HEK293 (cell line): Measurements from ENCODE around the gene PLEKHA7.

Experiments used
- CTCF ChIA-PET: fragments of 350-600 bp; formaldehyde crosslinking; extraction: SDS; loops from one replicate; lab custom pipeline; 2021; ENCODE audit warnings: antibody characterized with exemption; lab: Yijun Ruan, JAX
- POLR2A ChIA-PET: fragments of 300-600 bp; formaldehyde crosslinking; extraction: SDS; loops from one replicate; lab custom pipeline; 2020; ENCODE audit warnings: antibody characterized with exemption, inconsistent platforms; lab: Yijun Ruan, JAX
- H3K27ac ChIP-seq: fragments of 200-500 bp; sonication (Bioruptor generic); 2 replicates; pipeline ENCODE4 v1.5.1; 2014; ENCODE audit warnings: low read depth, low read length, control low read depth, inconsistent platforms; ENCODE audit errors: extremely low read depth
- H3K36me3 ChIP-seq, 2 experiments: fragments of 200-500 bp in 1 of 2; sonication (Bioruptor generic) in 1 of 2; 1 replicate in 1 of 2; 2 replicates in 1 of 2; pipeline ENCODE4 v1.5.1; 2014 to 2017; ENCODE audit warnings: inconsistent platforms in 2 of 2, low read length in 2 of 2; ENCODE audit not compliant: control insufficient read depth in 2 of 2, insufficient read depth in 1 of 2
- H3K4me1 ChIP-seq: fragments of 200-500 bp; sonication (Bioruptor generic); 2 replicates; pipeline ENCODE4 v1.5.1; 2014; ENCODE audit warnings: mild to moderate bottlenecking, low read length, inconsistent platforms; ENCODE audit not compliant: control insufficient read depth, insufficient read depth
- H3K4me3 ChIP-seq: 2 replicates; pipeline ENCODE4 v1.5.1; 2011; ENCODE audit warnings: low read depth, mild to moderate bottlenecking, control low read depth, low read length, moderate library complexity
- H3K9me3 ChIP-seq: fragments of 200-500 bp; sonication (Bioruptor generic); 2 replicates; pipeline ENCODE4 v1.5.1; 2014; ENCODE audit warnings: low read depth, low read length, inconsistent platforms; ENCODE audit not compliant: control insufficient read depth, insufficient read depth
- GLIS1 ChIP-seq: fragments of 450-650 bp; formaldehyde crosslinking; IDR thresholded peaks from 2 replicates; pipeline ENCODE4 v1.5.1; 2016; ENCODE audit warnings: missing biosample characterization, missing genetic modification characterization
- OSR2 ChIP-seq: fragments of 450-650 bp; formaldehyde crosslinking; IDR thresholded peaks from 2 replicates; pipeline ENCODE4 v1.5.1; 2016; ENCODE audit warnings: missing biosample characterization, missing genetic modification characterization
- SP2 ChIP-seq: fragments of 450-650 bp; formaldehyde crosslinking; IDR thresholded peaks from 2 replicates; pipeline ENCODE4 v1.5.1; 2016; ENCODE audit warnings: missing biosample characterization, missing genetic modification characterization
- YY1 ChIP-seq: fragments of 450-650 bp; formaldehyde crosslinking; IDR thresholded peaks from 2 replicates; pipeline ENCODE4 v1.5.1; 2018; ENCODE audit warnings: missing biosample characterization, missing genetic modification characterization
- ZBTB17 ChIP-seq: fragments of 450-650 bp; formaldehyde crosslinking; IDR thresholded peaks from 2 replicates; pipeline ENCODE4 v1.5.1; 2016; ENCODE audit warnings: missing biosample characterization, missing genetic modification characterization
- ZFP41 ChIP-seq: fragments of 450-650 bp; formaldehyde crosslinking; IDR thresholded peaks from 2 replicates; pipeline ENCODE4 v1.5.1; 2016; ENCODE audit warnings: missing biosample characterization, missing genetic modification characterization, borderline replicate concordance
- ZIC2 ChIP-seq: fragments of 450-650 bp; formaldehyde crosslinking; IDR thresholded peaks from 2 replicates; pipeline ENCODE4 v1.5.1; 2016; ENCODE audit warnings: missing biosample characterization, missing genetic modification characterization
- ZNF121 ChIP-seq: fragments of 450-650 bp; formaldehyde crosslinking; IDR thresholded peaks from 2 replicates; pipeline ENCODE4 v1.5.1; 2016; ENCODE audit warnings: missing biosample characterization, missing genetic modification characterization
- ZNF155 ChIP-seq: fragments of 450-650 bp; formaldehyde crosslinking; IDR thresholded peaks from 2 replicates; pipeline ENCODE4 v1.5.1; 2016; ENCODE audit warnings: missing biosample characterization, missing genetic modification characterization
- ZNF169 ChIP-seq: fragments of 450-650 bp; formaldehyde crosslinking; IDR thresholded peaks from 2 replicates; pipeline ENCODE4 v1.5.1; 2016; ENCODE audit warnings: missing biosample characterization, missing genetic modification characterization
- ZNF24 ChIP-seq: fragments of 450-650 bp; formaldehyde crosslinking; IDR thresholded peaks from 2 replicates; pipeline ENCODE4 v1.5.1; 2016; ENCODE audit warnings: missing biosample characterization, missing genetic modification characterization
- ZNF274 ChIP-seq, 2 experiments: fragments of 200-500 bp in 1 of 2; fragments of 450-650 bp in 1 of 2; sonication (Bioruptor generic) in 1 of 2; formaldehyde crosslinking in 1 of 2; IDR thresholded peaks; 2 replicates each; pipeline versions ENCODE4 v1.5.1 to v1.6.1; 2014 to 2016; ENCODE audit warnings: borderline replicate concordance in 1 of 2, inconsistent platforms in 1 of 2, low read length in 1 of 2, missing biosample characterization in 1 of 2, missing genetic modification characterization in 1 of 2
- ZNF426 ChIP-seq: fragments of 450-650 bp; formaldehyde crosslinking; IDR thresholded peaks from 2 replicates; pipeline ENCODE4 v1.5.1; 2017; ENCODE audit warnings: missing biosample characterization, missing genetic modification characterization, mild to moderate bottlenecking, inconsistent platforms, moderate library complexity
- ZNF510 ChIP-seq: fragments of 450-650 bp; formaldehyde crosslinking; IDR thresholded peaks from 2 replicates; pipeline ENCODE4 v1.5.1; 2018; ENCODE audit warnings: mild to moderate bottlenecking, missing genetic modification characterization, missing biosample characterization; ENCODE audit not compliant: insufficient replicate concordance
- ZNF529 ChIP-seq: fragments of 450-650 bp; formaldehyde crosslinking; IDR thresholded peaks from 2 replicates; pipeline ENCODE4 v1.5.1; 2017; ENCODE audit warnings: missing genetic modification characterization, missing biosample characterization; ENCODE audit not compliant: insufficient replicate concordance
- ZNF600 ChIP-seq: fragments of 450-650 bp; formaldehyde crosslinking; IDR thresholded peaks from 2 replicates; pipeline ENCODE4 v1.5.1; 2016; ENCODE audit warnings: missing biosample characterization, missing genetic modification characterization
- ZNF624 ChIP-seq: fragments of 450-650 bp; formaldehyde crosslinking; IDR thresholded peaks from 2 replicates; pipeline ENCODE4 v1.5.1; 2017; ENCODE audit warnings: missing biosample characterization, missing genetic modification characterization
- ZNF654 ChIP-seq: fragments of 450-650 bp; formaldehyde crosslinking; IDR thresholded peaks from 2 replicates; pipeline ENCODE4 v1.5.1; 2016; ENCODE audit warnings: low read depth, missing biosample characterization, missing genetic modification characterization
- ZNF76 ChIP-seq: fragments of 450-650 bp; formaldehyde crosslinking; IDR thresholded peaks from 2 replicates; pipeline ENCODE4; 2016; ENCODE audit warnings: low read depth, missing biosample characterization, missing genetic modification characterization, borderline replicate concordance
- ZNF792 ChIP-seq: fragments of 450-650 bp; formaldehyde crosslinking; IDR thresholded peaks from 2 replicates; pipeline ENCODE4 v1.5.1; 2016; ENCODE audit warnings: missing biosample characterization, missing genetic modification characterization
- TF ChIP-seq, protein P1 (sequence below): fragments of 450-650 bp; formaldehyde crosslinking; IDR thresholded peaks from 2 replicates; pipeline ENCODE4 v1.5.1; 2016; ENCODE audit warnings: missing biosample characterization, missing genetic modification characterization
- TF ChIP-seq, protein P2 (sequence below): fragments of 450-650 bp; formaldehyde crosslinking; IDR thresholded peaks from 2 replicates; pipeline ENCODE4 v1.5.1; 2016; ENCODE audit warnings: missing biosample characterization, missing genetic modification characterization
- TF ChIP-seq, protein P3 (sequence below): fragments of 450-650 bp; formaldehyde crosslinking; IDR thresholded peaks from 2 replicates; pipeline ENCODE4 v1.5.1; 2016; ENCODE audit warnings: missing biosample characterization, missing genetic modification characterization
- TF ChIP-seq, protein P4 (sequence below): fragments of 450-650 bp; formaldehyde crosslinking; IDR thresholded peaks from 2 replicates; pipeline ENCODE4 v1.5.1; 2016; ENCODE audit warnings: missing biosample characterization, missing genetic modification characterization
- TF ChIP-seq, protein P5 (sequence below): fragments of 450-650 bp; formaldehyde crosslinking; IDR thresholded peaks from 2 replicates; pipeline ENCODE4 v1.5.1; 2017; ENCODE audit warnings: missing biosample characterization, missing genetic modification characterization
- TF ChIP-seq, protein P6 (sequence below): sonication (generic); formaldehyde crosslinking; IDR thresholded peaks from 2 replicates; pipeline ENCODE4 v1.8.1; 2022; ENCODE audit warnings: mild to moderate bottlenecking, moderate library complexity, missing genetic modification reagents
- TF ChIP-seq, protein P7 (sequence below): fragments of 450-650 bp; formaldehyde crosslinking; IDR thresholded peaks from 2 replicates; pipeline ENCODE4 v1.5.1; 2016; ENCODE audit warnings: missing biosample characterization, missing genetic modification characterization

The PLEKHA7 gene

DNA sequence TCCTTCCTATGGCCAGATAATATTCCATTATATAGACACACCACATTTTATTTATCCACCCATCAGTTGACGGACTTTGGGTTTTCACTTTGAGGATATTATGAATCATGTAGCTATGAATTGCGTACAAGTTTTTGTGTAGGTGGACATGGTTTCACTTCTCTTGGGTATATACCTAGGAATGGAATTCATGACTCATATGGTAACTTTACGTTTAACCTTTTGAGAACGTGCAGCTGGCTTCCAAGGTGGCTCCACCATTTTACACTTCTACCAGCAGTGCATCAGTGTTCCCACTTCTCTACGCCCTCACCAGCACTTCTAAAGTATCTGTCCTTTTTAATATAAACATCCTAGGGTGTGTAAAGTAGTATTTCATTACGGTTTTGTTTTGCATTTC is 112.0 kb downstream of the PLEKHA7 start:
- Histone ChIP-seq H3K4me1 (peaks cover 4% of the 10 kb centered on the region), H3K36me3 (no peaks in the 10 kb centered on the region), H3K9me3 (no peaks in the 10 kb centered on the region), H3K27ac (no peak overlapping the region), H3K4me3 (no peak overlapping the region)
- POLR2A ChIA-PET = no interaction called here
- CTCF ChIA-PET = interaction anchor here (1.1 kb wide), 1 partner anchor 82 kb away, joined by 6 read pairs; no protein-coding TSS in a partner anchor
- TF ChIP-seq SP2 (tag by site-specific recombination) (no peak), ZNF792 (tag by site-specific recombination) (no peak), ZNF426 (no peak), ZFP41 (tag by site-specific recombination) (no peak), ZNF169 (no peak), ZNF121 (tag by site-specific recombination) (no peak), YY1 (tag by site-specific recombination) (no peak)
- TF ChIP-seq, protein P1, sequence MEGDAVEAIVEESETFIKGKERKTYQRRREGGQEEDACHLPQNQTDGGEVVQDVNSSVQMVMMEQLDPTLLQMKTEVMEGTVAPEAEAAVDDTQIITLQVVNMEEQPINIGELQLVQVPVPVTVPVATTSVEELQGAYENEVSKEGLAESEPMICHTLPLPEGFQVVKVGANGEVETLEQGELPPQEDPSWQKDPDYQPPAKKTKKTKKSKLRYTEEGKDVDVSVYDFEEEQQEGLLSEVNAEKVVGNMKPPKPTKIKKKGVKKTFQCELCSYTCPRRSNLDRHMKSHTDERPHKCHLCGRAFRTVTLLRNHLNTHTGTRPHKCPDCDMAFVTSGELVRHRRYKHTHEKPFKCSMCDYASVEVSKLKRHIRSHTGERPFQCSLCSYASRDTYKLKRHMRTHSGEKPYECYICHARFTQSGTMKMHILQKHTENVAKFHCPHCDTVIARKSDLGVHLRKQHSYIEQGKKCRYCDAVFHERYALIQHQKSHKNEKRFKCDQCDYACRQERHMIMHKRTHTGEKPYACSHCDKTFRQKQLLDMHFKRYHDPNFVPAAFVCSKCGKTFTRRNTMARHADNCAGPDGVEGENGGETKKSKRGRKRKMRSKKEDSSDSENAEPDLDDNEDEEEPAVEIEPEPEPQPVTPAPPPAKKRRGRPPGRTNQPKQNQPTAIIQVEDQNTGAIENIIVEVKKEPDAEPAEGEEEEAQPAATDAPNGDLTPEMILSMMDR (tag by site-specific recombination) = no peak
- TF ChIP-seq, protein P2, sequence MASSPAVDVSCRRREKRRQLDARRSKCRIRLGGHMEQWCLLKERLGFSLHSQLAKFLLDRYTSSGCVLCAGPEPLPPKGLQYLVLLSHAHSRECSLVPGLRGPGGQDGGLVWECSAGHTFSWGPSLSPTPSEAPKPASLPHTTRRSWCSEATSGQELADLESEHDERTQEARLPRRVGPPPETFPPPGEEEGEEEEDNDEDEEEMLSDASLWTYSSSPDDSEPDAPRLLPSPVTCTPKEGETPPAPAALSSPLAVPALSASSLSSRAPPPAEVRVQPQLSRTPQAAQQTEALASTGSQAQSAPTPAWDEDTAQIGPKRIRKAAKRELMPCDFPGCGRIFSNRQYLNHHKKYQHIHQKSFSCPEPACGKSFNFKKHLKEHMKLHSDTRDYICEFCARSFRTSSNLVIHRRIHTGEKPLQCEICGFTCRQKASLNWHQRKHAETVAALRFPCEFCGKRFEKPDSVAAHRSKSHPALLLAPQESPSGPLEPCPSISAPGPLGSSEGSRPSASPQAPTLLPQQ (tag by site-specific recombination) = no peak
- TF ChIP-seq, protein P3, sequence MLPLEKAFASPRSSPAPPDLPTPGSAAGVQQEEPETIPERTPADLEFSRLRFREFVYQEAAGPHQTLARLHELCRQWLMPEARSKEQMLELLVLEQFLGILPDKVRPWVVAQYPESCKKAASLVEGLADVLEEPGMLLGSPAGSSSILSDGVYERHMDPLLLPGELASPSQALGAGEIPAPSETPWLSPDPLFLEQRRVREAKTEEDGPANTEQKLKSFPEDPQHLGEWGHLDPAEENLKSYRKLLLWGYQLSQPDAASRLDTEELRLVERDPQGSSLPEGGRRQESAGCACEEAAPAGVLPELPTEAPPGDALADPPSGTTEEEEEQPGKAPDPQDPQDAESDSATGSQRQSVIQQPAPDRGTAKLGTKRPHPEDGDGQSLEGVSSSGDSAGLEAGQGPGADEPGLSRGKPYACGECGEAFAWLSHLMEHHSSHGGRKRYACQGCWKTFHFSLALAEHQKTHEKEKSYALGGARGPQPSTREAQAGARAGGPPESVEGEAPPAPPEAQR (tag by site-specific recombination) = no peak
- TF ChIP-seq, protein P4, sequence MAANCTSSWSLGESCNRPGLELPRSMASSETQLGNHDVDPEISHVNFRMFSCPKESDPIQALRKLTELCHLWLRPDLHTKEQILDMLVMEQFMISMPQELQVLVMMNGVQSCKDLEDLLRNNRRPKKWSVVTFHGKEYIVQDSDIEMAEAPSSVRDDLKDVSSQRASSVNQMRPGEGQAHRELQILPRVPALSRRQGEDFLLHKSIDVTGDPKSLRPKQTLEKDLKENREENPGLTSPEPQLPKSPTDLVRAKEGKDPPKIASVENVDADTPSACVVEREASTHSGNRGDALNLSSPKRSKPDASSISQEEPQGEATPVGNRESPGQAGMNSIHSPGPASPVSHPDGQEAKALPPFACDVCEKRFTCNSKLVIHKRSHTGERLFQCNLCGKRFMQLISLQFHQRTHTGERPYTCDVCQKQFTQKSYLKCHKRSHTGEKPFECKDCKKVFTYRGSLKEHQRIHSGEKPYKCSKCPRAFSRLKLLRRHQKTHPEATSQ (tag by site-specific recombination) = no peak

DNA sequence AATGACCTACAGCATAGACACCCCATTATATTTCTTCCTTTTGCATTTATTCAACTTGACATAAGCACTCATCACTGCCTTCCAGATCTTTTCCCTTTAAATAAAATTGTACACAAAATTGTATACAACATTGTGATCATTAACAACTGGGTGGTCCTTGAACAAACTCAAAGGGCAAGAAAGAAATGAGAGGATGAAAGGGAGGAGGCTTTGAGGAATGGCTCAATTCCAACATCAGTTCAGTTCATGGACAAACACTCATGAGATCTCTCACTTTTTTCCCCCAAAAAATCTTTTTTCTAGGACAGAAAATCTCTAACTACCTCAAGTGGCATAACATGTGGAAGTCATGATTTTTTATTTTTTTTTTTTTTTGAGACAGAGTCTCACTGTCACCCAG is 113.7 kb downstream of the PLEKHA7 start:
- Histone ChIP-seq H3K9me3 (no peaks in the 10 kb centered on the region), H3K4me1 (peaks cover 4% of the 10 kb centered on the region), H3K4me3 (no peak overlapping the region), H3K36me3 (no peaks in the 10 kb centered on the region), H3K27ac (no peak overlapping the region)
- CTCF ChIA-PET = interaction anchor here (1.0 kb wide), 1 partner anchor 80 kb away, joined by 3 read pairs; no protein-coding TSS in a partner anchor
- POLR2A ChIA-PET = no interaction called here
- TF ChIP-seq ZBTB17 (tag by site-specific recombination) (no peak), ZNF529 (tag by site-specific recombination) (no peak), ZNF24 (no peak), GLIS1 (tag by site-specific recombination) (no peak), ZNF76 (tag by site-specific recombination) (no peak), ZNF274 (IDR thresholded peaks at IDR 0.05; ENCODE audit: low read length) (no peak), ZNF274 (tag by site-specific recombination; IDR thresholded peaks at IDR 0.05; ENCODE audit: borderline replicate concordance) (no peak), ZNF654 (tag by site-specific recombination) (no peak), ZNF600 (tag by site-specific recombination) (no peak), OSR2 (tag by site-specific recombination) (no peak), ZIC2 (tag by site-specific recombination) (no peak), ZNF155 (tag by site-specific recombination) (no peak), ZNF510 (no peak), ZNF624 (tag by site-specific recombination) (no peak)
- TF ChIP-seq, protein P5, sequence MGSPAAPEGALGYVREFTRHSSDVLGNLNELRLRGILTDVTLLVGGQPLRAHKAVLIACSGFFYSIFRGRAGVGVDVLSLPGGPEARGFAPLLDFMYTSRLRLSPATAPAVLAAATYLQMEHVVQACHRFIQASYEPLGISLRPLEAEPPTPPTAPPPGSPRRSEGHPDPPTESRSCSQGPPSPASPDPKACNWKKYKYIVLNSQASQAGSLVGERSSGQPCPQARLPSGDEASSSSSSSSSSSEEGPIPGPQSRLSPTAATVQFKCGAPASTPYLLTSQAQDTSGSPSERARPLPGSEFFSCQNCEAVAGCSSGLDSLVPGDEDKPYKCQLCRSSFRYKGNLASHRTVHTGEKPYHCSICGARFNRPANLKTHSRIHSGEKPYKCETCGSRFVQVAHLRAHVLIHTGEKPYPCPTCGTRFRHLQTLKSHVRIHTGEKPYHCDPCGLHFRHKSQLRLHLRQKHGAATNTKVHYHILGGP = no peak
- TF ChIP-seq, protein P6, sequence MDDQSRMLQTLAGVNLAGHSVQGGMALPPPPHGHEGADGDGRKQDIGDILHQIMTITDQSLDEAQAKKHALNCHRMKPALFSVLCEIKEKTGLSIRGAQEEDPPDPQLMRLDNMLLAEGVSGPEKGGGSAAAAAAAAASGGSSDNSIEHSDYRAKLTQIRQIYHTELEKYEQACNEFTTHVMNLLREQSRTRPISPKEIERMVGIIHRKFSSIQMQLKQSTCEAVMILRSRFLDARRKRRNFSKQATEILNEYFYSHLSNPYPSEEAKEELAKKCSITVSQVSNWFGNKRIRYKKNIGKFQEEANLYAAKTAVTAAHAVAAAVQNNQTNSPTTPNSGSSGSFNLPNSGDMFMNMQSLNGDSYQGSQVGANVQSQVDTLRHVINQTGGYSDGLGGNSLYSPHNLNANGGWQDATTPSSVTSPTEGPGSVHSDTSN (CRISPR knock-in tag) = no peak
- TF ChIP-seq, protein P7, sequence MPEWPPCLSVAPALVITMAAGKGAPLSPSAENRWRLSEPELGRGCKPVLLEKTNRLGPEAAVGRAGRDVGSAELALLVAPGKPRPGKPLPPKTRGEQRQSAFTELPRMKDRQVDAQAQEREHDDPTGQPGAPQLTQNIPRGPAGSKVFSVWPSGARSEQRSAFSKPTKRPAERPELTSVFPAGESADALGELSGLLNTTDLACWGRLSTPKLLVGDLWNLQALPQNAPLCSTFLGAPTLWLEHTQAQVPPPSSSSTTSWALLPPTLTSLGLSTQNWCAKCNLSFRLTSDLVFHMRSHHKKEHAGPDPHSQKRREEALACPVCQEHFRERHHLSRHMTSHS (tag by site-specific recombination) = no peak
